ENCODE measurements around the gene RILP. TPM values are rescaled to one million over a fixed set of nuclear protein-coding genes. Genes with fewer than 3 reads are reported as not detected.

RILP gene
- total RNA-seq, 4 donors from 2014 or later: 17.6 to 59.1 (median 57.3) TPM

- Histone ChIP-seq H3K27me3 (no peaks in the 10 kb centered on the region), H3K4me1 (peaks cover 0 to 70% (median 32%) of the 10 kb centered on the region in 4 donors)
These were observed 1.9 kb downstream of the RILP start for GRCh38 chr17:1647802-1648171.

GRCh38 chr17:1646199-1646875 lies 3.3 kb downstream of the RILP start:
- TF ChIP-seq POLR2A (IDR thresholded peaks at IDR 0.05) (no peak), CTCF (IDR thresholded peaks at IDR 0.05) (no peak), EP300 (IDR thresholded peaks at IDR 0.05) (no peak)
- H3K4me1 ChIP-seq: peaks cover 0 to 68% (median 32%) of the 10 kb centered on the region in 4 donors
- H3K9me3 ChIP-seq: no peaks in the 10 kb centered on the region
- DNase-seq (ENCODE audit: low spot score in 2 of 2): no peak
- peak overlapping the region in 2 of 4 donors; percentile 9 to 85 for H3K27ac ChIP-seq
- H3K27me3 ChIP-seq: no peaks in the 10 kb centered on the region
- H3K4me3 ChIP-seq: peak overlapping the region in 1 of 4 donors; percentile 63
- peaks cover 3 to 10% (median 7%) of the 10 kb centered on the region in 3 donors for H3K36me3 ChIP-seq
- WGBS, 2 donors: 84 to 86% methylated on average over 12 to 13 of the region's 13 CpGs

More at GRCh38 chr17:1647802-1648171, 1.9 kb downstream of the RILP start:
- Histone ChIP-seq H3K27ac (peak overlapping the region in 2 of 4 donors; percentile 92 to 98), H3K36me3 (peaks cover 3 to 24% (median 20%) of the 10 kb centered on the region in 3 donors), H3K4me3 (peak overlapping the region in 1 of 4 donors; percentile 92), H3K9me3 (no peaks in the 10 kb centered on the region)
- no peak for DNase-seq (ENCODE audit: low spot score in 2 of 2)
- 81 to 88% methylated on average over 10 of the region's 11 CpGs for WGBS, 2 donors
- TF ChIP-seq POLR2A (IDR thresholded peaks at IDR 0.05) (no peak), EP300 (IDR thresholded peaks at IDR 0.05) (no peak), CTCF (IDR thresholded peaks at IDR 0.05) (no peak)

DNA sequence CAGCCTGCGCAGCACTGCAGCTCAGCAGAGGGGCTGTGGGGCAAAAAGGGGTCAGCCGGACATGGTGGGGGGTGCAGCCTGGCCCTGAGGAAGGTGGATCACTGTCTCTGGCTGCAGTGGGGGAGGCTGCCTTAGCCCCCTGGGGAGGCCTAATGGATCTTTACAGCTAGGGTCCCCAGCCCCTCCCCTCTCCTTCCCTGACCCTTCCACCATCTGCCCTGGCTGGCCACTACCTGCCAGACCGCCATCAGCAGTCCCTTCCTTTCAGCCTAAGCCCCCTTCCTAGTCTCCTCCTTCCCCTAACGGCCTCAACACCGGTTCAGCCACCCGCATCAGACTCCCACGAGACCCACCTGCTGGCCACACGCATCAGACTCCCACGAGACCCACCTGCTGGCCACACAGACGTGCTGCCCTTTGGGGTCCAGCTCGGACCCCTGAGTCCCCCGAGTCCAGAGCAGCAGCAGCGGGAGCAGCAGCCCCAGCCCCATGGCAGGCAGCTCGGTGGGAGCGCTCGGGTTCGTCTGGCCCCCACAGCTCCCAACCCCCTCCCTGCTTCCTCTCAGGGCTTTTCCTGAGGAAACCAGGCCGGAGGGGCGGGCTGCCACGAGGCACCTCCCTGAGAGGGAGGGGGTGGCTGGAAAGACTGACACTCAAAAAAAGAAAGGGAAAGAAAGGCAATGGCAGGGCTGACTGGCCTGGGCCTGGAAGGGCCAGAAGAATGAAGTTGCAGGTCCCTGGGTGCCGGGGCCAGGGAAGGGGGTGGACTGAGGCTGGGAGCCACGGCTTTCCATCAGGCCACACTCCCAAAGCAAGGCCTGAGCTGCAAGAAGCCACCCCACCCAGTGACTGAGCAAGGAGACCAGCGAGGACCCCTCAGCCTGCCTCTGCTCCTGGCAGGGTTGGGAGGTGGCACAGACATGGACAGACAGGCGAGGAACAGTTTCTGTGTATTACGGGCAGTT lies 4.2 kb downstream of the RILP start, which contains the start of gene SCARF1:
SCARF1 (minus strand) TSS at position 526 of the 965 bp plus-strand sequence; CDS start at position 491, 35 bp downstream.
- Histone ChIP-seq H3K4me1 (peaks cover 0 to 59% (median 28%) of the 10 kb centered on the region in 4 donors), H3K27me3 (no peaks in the 10 kb centered on the region), H3K9me3 (no peaks in the 10 kb centered on the region), H3K27ac (peak within 1 kb of the TSS in 3 of 4 donors; percentile 40 to 85 (median 77)), H3K36me3 (peaks cover 0 to 1% (median 1%) of the 10 kb centered on the region in 3 donors), H3K4me3 (peak within 1 kb of the TSS; percentile 10 to 63 (median 16))
- 65 to 75% methylated on average over 23 to 25 of the region's 25 CpGs for WGBS, 2 donors
- peak in 1 of 2 donors; percentile 31 for DNase-seq (ENCODE audit: low spot score in 2 of 2)
- TF ChIP-seq POLR2A (IDR thresholded peaks at IDR 0.05) (peak in 1 of 2 donors; percentile 33), CTCF (IDR thresholded peaks at IDR 0.05) (no peak), EP300 (IDR thresholded peaks at IDR 0.05) (peak in 1 of 2 donors; percentile 51)

DNA sequence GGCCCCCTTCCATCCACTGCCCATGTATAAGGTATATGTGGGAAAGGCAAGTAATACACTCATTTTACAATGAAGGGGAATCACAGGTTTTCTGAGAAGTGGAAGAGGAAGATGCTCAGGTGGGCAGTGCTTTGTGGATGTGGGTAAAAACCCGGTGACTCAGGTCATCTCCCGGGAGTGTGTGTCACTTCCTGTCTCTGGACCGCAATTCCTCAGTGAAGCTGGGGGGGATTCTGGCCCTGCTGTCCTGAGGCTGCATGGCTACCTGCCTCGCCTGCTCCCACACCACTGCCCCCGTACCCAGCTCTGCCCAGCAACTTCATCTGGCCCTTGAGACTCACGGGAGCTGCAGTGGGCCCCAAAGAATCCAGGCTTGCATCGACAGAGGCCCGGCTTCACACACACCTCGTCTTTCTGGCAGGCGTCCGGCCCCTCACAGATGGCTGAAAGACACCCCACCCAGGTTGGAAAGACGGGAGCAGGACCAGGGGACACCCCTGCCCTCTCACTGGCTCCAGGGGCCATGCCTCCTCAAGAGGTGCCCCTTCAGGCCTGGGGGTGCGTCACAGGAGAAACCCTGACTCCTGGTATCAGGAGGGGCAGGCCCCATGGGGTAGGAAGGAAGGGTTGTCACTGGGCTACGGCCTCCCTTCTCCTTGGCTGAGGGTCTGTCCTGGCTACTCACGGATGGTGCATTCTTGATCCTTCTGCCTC lies 5.0 kb downstream of the RILP start:
- no peaks in the 10 kb centered on the region for H3K27me3 ChIP-seq
- peak overlapping the region in 2 of 4 donors; percentile 77 to 85 for H3K27ac ChIP-seq
- 64 to 75% methylated on average over 11 to 15 of the region's 15 CpGs for WGBS, 2 donors
- no peak for DNase-seq (ENCODE audit: low spot score in 2 of 2)
- peak overlapping the region; percentile 10 to 63 (median 34) for H3K4me3 ChIP-seq
- H3K36me3 ChIP-seq: no peaks in the 10 kb centered on the region
- TF ChIP-seq POLR2A (IDR thresholded peaks at IDR 0.05): no peak
- TF ChIP-seq CTCF (IDR thresholded peaks at IDR 0.05): no peak
- TF ChIP-seq EP300 (IDR thresholded peaks at IDR 0.05): no peak
- peaks cover 0 to 52% (median 20%) of the 10 kb centered on the region in 4 donors for H3K4me1 ChIP-seq
- H3K9me3 ChIP-seq: no peaks in the 10 kb centered on the region

All from tibial nerve (tissue), 4 donors.